Endothelial cell (in vitro differentiated cells): ENCODE measurements around the gene RAD9A. TPM values are rescaled to one million over a fixed set of nuclear protein-coding genes. Genes with fewer than 3 reads are reported as not detected.

ENCODE experiments used
- DNase-seq: peaks from one replicate; pipeline ENCODE4 v3.0.0; 2021; ENCODE audit warnings: low spot score
- H3K27ac Mint-ChIP-seq: one replicate; pipeline ENCODE4 v1.8.0; 2021; ENCODE audit warnings: mixed read lengths, inconsistent platforms; ENCODE audit not compliant: unreplicated experiment
- H3K27me3 Mint-ChIP-seq: one replicate; pipeline ENCODE4 v1.8.0; 2021; ENCODE audit warnings: mild to moderate bottlenecking, moderate library complexity, mixed read lengths, inconsistent platforms; ENCODE audit not compliant: unreplicated experiment
- H3K36me3 Mint-ChIP-seq: one replicate; pipeline ENCODE4 v1.8.0; 2021; ENCODE audit warnings: mild to moderate bottlenecking, low read depth, mixed read lengths, inconsistent platforms; ENCODE audit not compliant: unreplicated experiment
- H3K4me1 Mint-ChIP-seq: one replicate; pipeline ENCODE4 v1.8.0; 2021; ENCODE audit warnings: mild to moderate bottlenecking, mixed read lengths, inconsistent platforms; ENCODE audit not compliant: unreplicated experiment
- H3K4me3 Mint-ChIP-seq: one replicate; pipeline ENCODE4 v1.8.0; 2021; ENCODE audit warnings: mild to moderate bottlenecking, mixed read lengths, inconsistent platforms; ENCODE audit not compliant: unreplicated experiment
- H3K9me3 Mint-ChIP-seq: one replicate; pipeline ENCODE4 v1.8.0; 2021; ENCODE audit warnings: mixed read lengths, inconsistent platforms; ENCODE audit not compliant: unreplicated experiment
- CTCF ChIP-seq: fragments of 200-600 bp; sonication (generic); IDR thresholded peaks from one replicate; pipeline ENCODE4 v1.5.0; 2021; ENCODE audit warnings: antibody characterized with exemption; ENCODE audit not compliant: unreplicated experiment
- total RNA-seq: library from RNA; stranded (reverse); fragmentation: NEBNext Ultra II Directional; extraction: Animal tissue kit (Norgen Biotek cat#: 25700); gene quantifications from one replicate; pipeline ENCODE4 v1.2.1, GENCODE V29; 2021; ENCODE audit not compliant: unreplicated experiment

Gene RAD9A
- total RNA-seq, 1 donor from 2014 or later, result 18.4 TPM

- peaks cover 34% of the 10 kb centered on the region for H3K4me1 Mint-ChIP-seq
- no peak for TF ChIP-seq CTCF
- H3K9me3 Mint-ChIP-seq, result no peaks in the 10 kb centered on the region
- H3K27ac Mint-ChIP-seq, result no peak overlapping the region
- H3K36me3 Mint-ChIP-seq, result peaks cover 4% of the 10 kb centered on the region
- no peak overlapping the region for H3K4me3 Mint-ChIP-seq
- no peak for DNase-seq
- peaks cover 9% of the 10 kb centered on the region for H3K27me3 Mint-ChIP-seq
Observed at GRCh38 chr11:67405196-67405567, 13.4 kb downstream of the RAD9A start.

- no peak for DNase-seq
- peaks cover 28% of the 10 kb centered on the region for H3K4me1 Mint-ChIP-seq
- no peak for TF ChIP-seq CTCF
- H3K36me3 Mint-ChIP-seq, result peaks cover 4% of the 10 kb centered on the region
- H3K4me3 Mint-ChIP-seq, result no peak overlapping the region
- peaks cover 6% of the 10 kb centered on the region for H3K27me3 Mint-ChIP-seq
- H3K27ac Mint-ChIP-seq, result no peak overlapping the region
- H3K9me3 Mint-ChIP-seq, result no peaks in the 10 kb centered on the region
Observed at GRCh38 chr11:67405688-67406339, 14.0 kb downstream of the RAD9A start.

GRCh38 chr11:67406420-67406968, 14.7 kb downstream of the RAD9A start:
- no peak overlapping the region for H3K27ac Mint-ChIP-seq
- H3K4me3 Mint-ChIP-seq, result no peak overlapping the region
- no peak for DNase-seq
- no peaks in the 10 kb centered on the region for H3K9me3 Mint-ChIP-seq
- peaks cover 28% of the 10 kb centered on the region for H3K4me1 Mint-ChIP-seq
- no peak for TF ChIP-seq CTCF
- H3K36me3 Mint-ChIP-seq, result peaks cover 4% of the 10 kb centered on the region
- peaks cover 6% of the 10 kb centered on the region for H3K27me3 Mint-ChIP-seq

GRCh38 chr11:67406969-67407687, 15.3 kb downstream of the RAD9A start:
- Mint-ChIP-seq H3K36me3 (peaks cover 4% of the 10 kb centered on the region), H3K4me3 (peak overlapping the region; percentile 59), H3K27ac (peak overlapping the region; percentile 64), H3K9me3 (no peaks in the 10 kb centered on the region), H3K27me3 (peaks cover 6% of the 10 kb centered on the region), H3K4me1 (peaks cover 28% of the 10 kb centered on the region)
- no peak for TF ChIP-seq CTCF
- no peak for DNase-seq

- peaks cover 28% of the 10 kb centered on the region for H3K4me1 Mint-ChIP-seq
- H3K9me3 Mint-ChIP-seq, result no peaks in the 10 kb centered on the region
- no peak overlapping the region for H3K27ac Mint-ChIP-seq
Observed at GRCh38 chr11:67407688-67408163, 15.9 kb downstream of the RAD9A start.

More at GRCh38 chr11:67407688-67408163, 15.9 kb downstream of the RAD9A start:
- no peak for DNase-seq
- Mint-ChIP-seq H3K36me3 (peaks cover 4% of the 10 kb centered on the region), H3K4me3 (peak overlapping the region; percentile 59), H3K27me3 (peaks cover 6% of the 10 kb centered on the region)
- no peak for TF ChIP-seq CTCF
